Natural killer cell (primary cell): ENCODE results near the gene PPP1R13B. TPM values are rescaled to one million over a fixed set of nuclear protein-coding genes. Genes with fewer than 3 reads are reported as not detected.

Experiments
- ATAC-seq, 3 donors: fragments of 150-1000 bp in 2 of 3; fragments of 200-7000 bp in 1 of 3; cut with Tn5 transposase; 1 replicate in 1 of 3; 2 replicates in 2 of 3; pipeline ENCODE4 v1.10.0; 2021; ENCODE audit warnings: mild to moderate bottlenecking in 2 of 3, moderate library complexity in 2 of 3
- DNase-seq, 2 donors: peaks; one replicate each; pipeline versions ENCODE4 v3.0.0 to v3.0.0-alpha.2; 2013 to 2021; ENCODE audit warnings: mixed read lengths in 1 of 2
- H3K27ac ChIP-seq: one replicate; pipeline ENCODE4 v1.5.1; 2013; ENCODE audit warnings: mild to moderate bottlenecking, low read length
- H3K27me3 ChIP-seq: one replicate; pipeline ENCODE4 v1.6.1; 2013; ENCODE audit warnings: low read length; ENCODE audit not compliant: control insufficient read depth, insufficient read depth
- H3K36me3 ChIP-seq: one replicate; pipeline ENCODE4 v1.6.1; 2013; ENCODE audit warnings: low read length; ENCODE audit not compliant: control insufficient read depth, insufficient read depth
- H3K4me1 ChIP-seq: one replicate; pipeline ENCODE4 v1.6.1; 2013; ENCODE audit warnings: low read length; ENCODE audit not compliant: control insufficient read depth, insufficient read depth
- H3K4me3 ChIP-seq: one replicate; pipeline ENCODE4 v1.5.1; 2013; ENCODE audit warnings: low read length
- H3K9me3 ChIP-seq: one replicate; pipeline ENCODE4 v1.6.1; 2013; ENCODE audit warnings: low read length; ENCODE audit not compliant: control insufficient read depth, insufficient read depth
- H3K27ac Mint-ChIP-seq, 2 donors: one replicate each; pipeline ENCODE4 v1.8.0; 2022; ENCODE audit warnings: mild to moderate bottlenecking in 2 of 2, mixed read lengths in 2 of 2, moderate library complexity in 1 of 2
- H3K27me3 Mint-ChIP-seq, 2 donors: one replicate each; pipeline ENCODE4 v1.8.0; 2022; ENCODE audit warnings: low read depth in 2 of 2, mixed read lengths in 2 of 2
- H3K36me3 Mint-ChIP-seq: one replicate; pipeline ENCODE4 v1.8.0; 2022; ENCODE audit warnings: mixed read lengths
- H3K4me1 Mint-ChIP-seq, 2 donors: one replicate each; pipeline ENCODE4 v1.8.0; 2022; ENCODE audit warnings: mixed read lengths in 2 of 2
- H3K4me3 Mint-ChIP-seq: one replicate; pipeline ENCODE4 v1.8.0; 2022; ENCODE audit warnings: mild to moderate bottlenecking, moderate library complexity, mixed read lengths
- H3K9me3 Mint-ChIP-seq, 2 donors: one replicate each; pipeline ENCODE4 v1.8.0; 2022; ENCODE audit warnings: mixed read lengths in 2 of 2
- CTCF ChIP-seq: fragments of 200-600 bp; IDR thresholded peaks from one replicate; pipeline ENCODE4 v1.8.0; 2022; ENCODE audit warnings: antibody characterized with exemption
- WGBS: methylation state at CpG from one replicate; pipeline ENCODE4 v1.1.7; 2013; ENCODE audit warnings: missing lambda C conversion rate; ENCODE audit not compliant: insufficient coverage; 5-methylcytosine and 5-hydroxymethylcytosine counted together
- intact Hi-C: fragments of 100-400 bp; cut with micrococcal nuclease; formaldehyde crosslinking; loops from one replicate; pipeline ENCODE4 v1.14.2; 2022
- total RNA-seq, 4 donors: library from RNA; stranded (reverse); fragments of 120-200 nt in 1 of 4; gene quantifications; one replicate each; pipeline versions ENCODE4 v1.2.3 to v1.2.4, GENCODE V29; 2013 to 2022

The PPP1R13B gene
- total RNA-seq, 3 donors from 2014 or later (not counting 1 experiment from before 2014, with no cell fraction given) = 26.5 to 35.5 (median 31.7) TPM

DNA sequence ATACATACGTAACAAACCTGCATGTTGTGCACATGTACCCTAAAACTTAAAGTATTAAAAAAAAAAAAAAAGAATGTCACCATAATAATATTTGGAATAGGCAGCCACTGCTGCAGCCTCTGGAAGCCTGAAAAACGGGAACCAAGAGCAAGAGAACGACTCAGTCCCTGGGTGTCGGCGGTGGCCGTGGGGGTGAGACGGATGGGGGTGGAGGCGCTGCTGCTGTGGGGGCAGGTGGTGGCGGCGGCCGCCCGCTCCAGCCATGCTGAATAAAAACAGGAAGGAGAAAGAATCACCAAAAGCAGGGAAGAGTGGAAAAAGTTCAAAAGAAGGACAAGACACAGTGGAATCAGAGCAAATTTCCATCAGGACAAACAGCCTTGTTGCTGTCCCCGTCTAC, 84.8 kb downstream of the PPP1R13B start:
- no peaks in the 10 kb centered on the region for H3K27me3 Mint-ChIP-seq
- no peaks in the 10 kb centered on the region for H3K36me3 Mint-ChIP-seq
- 86% methylated on average over 12 of the region's 13 CpGs for WGBS
- Histone ChIP-seq H3K9me3 (no peaks in the 10 kb centered on the region), H3K4me1 (no peaks in the 10 kb centered on the region), H3K4me3 (no peak overlapping the region), H3K27me3 (no peaks in the 10 kb centered on the region), H3K27ac (no peak overlapping the region), H3K36me3 (peaks cover 3% of the 10 kb centered on the region)
- no peak for ATAC-seq
- H3K4me3 Mint-ChIP-seq = no peak overlapping the region
- no peak for DNase-seq
- TF ChIP-seq CTCF = no peak
- no peak overlapping the region for H3K27ac Mint-ChIP-seq
- peaks cover 0 to 5% of the 10 kb centered on the region in 2 donors for H3K4me1 Mint-ChIP-seq
- H3K9me3 Mint-ChIP-seq = no peaks in the 10 kb centered on the region
- intact Hi-C loops = no loop called here

DNA sequence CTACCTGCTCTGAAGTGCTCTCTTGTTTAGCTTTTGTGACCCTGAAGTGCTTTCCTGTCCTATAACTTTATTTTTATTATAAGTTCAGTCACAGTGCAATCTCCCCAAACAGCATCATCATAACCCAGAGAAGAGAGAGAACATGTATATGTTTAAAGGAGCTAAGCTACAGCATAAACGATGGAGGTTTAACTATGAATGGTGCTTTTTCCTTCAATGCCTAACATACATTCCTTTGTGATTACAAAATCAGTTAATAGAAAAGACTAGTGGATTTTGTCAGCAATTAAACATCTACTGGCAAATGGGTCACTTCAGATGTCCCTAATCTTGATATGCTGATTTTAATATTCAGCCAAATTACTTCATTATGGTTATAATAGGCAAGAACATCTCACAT, 85.3 kb downstream of the PPP1R13B start:
- no CpG with 5 or more reads among the region's 1 CpG for WGBS
- Histone ChIP-seq H3K27me3 (no peaks in the 10 kb centered on the region), H3K4me1 (no peaks in the 10 kb centered on the region), H3K36me3 (peaks cover 3% of the 10 kb centered on the region), H3K27ac (no peak overlapping the region), H3K9me3 (no peaks in the 10 kb centered on the region), H3K4me3 (no peak overlapping the region)
- H3K4me1 Mint-ChIP-seq = peaks cover 0 to 5% of the 10 kb centered on the region in 2 donors
- no peak overlapping the region for H3K4me3 Mint-ChIP-seq
- DNase-seq (no peak), ATAC-seq (no peak)
- no peaks in the 10 kb centered on the region for H3K27me3 Mint-ChIP-seq
- intact Hi-C loops = no loop called here
- H3K27ac Mint-ChIP-seq = no peak overlapping the region
- H3K9me3 Mint-ChIP-seq = no peaks in the 10 kb centered on the region
- no peak for TF ChIP-seq CTCF
- no peaks in the 10 kb centered on the region for H3K36me3 Mint-ChIP-seq

DNA sequence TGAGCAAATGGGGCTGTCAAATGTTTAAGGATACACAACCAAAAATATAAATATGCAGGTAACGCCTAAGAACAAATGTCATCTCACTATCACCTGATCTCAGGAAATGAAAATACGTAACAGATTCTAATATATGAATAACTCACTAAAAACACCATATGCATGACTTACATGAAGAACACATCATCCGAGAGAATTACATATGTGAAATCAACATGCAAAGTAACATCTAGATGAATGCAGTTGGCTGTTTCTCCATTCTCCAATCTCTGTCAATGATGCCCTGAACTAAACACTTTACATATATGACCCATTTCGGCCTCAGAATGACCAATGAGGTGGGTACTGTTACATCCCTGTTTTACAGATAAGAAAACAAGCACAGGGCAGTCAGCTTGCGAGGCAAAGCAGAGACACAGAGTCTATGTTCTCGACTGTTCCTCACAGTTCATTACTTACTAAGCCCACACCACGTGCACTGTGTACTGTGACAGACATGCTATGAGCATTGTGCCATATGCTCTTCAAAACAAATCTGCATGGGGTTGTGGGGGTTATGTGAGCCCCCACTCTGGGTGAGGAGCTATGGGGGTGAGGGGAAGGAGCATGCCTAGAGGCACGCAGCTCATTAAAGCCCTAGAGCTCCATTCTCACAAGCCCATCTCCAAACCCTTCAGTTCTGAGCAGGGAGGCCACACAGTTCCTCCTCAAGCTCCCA, 89.2 kb downstream of the PPP1R13B start:
- H3K36me3 ChIP-seq = no peaks in the 10 kb centered on the region

More for the DNA sequence above, 89.2 kb downstream of the PPP1R13B start:
- WGBS = 98% methylated on average over 8 of the region's 8 CpGs
- intact Hi-C loops = no loop called here
- Histone ChIP-seq H3K27me3 (no peaks in the 10 kb centered on the region), H3K9me3 (no peaks in the 10 kb centered on the region), H3K4me3 (no peak overlapping the region), H3K27ac (no peak overlapping the region), H3K4me1 (no peaks in the 10 kb centered on the region)
- TF ChIP-seq CTCF = no peak
- Mint-ChIP-seq H3K4me1 (no peaks in the 10 kb centered on the region), H3K9me3 (no peaks in the 10 kb centered on the region), H3K36me3 (no peaks in the 10 kb centered on the region), H3K27ac (no peak overlapping the region), H3K4me3 (no peak overlapping the region), H3K27me3 (no peaks in the 10 kb centered on the region)
- DNase-seq = no peak
- no peak for ATAC-seq
